K562 (cell line): ENCODE measurements around the gene RAB26. TPM values are rescaled to one million over a fixed set of nuclear protein-coding genes. Genes with fewer than 3 reads are reported as not detected.

Experiments used
- ATAC-seq: fragments of 200-7000 bp; cut with Tn5 transposase; 3 replicates; pipeline ENCODE4 v1.9.1; 2020; ENCODE audit warnings: moderate library complexity
- BruUV-seq: library from RNA; stranded (reverse); fragments of 400-500 nt; replicated peaks from 2 replicates; lab custom pipeline; 2021; lab: Mats Ljungman, UMichigan
- CTCF ChIA-PET: fragments of 300-600 bp; formaldehyde crosslinking; extraction: SDS; loops from one replicate; lab custom pipeline; 2021; ENCODE audit warnings: low intra/inter-chr PET ratio; lab: Yijun Ruan, JAX
- POLR2A ChIA-PET: fragments of 300-600, 350-650 bp; sonication (Branson Sonifier 250); formaldehyde crosslinking; extraction: SDS; loops from one replicate; lab custom pipeline; 2021; ENCODE audit warnings: antibody characterized with exemption, inconsistent platforms; lab: Yijun Ruan, JAX
- DNase-seq, 4 experiments: peaks; one replicate each; pipeline versions ENCODE4 v3.0.0 to v3.0.0-alpha.2; 2011 to 2018; ENCODE audit warnings: low spot score in 3 of 4, mixed read lengths in 3 of 4; ENCODE audit errors: extremely low read depth in 1 of 4
- FAIRE-seq: peaks from 2 replicates; lab custom pipeline; 2011; peaks lifted over from hg19 to GRCh38; lab: Jason Lieb, UNC
- H2AFZ ChIP-seq: 2 replicates; pipeline ENCODE4 v1.6.0; 2011; ENCODE audit warnings: low read depth, low read length, control low read depth, inconsistent platforms
- H3K27ac ChIP-seq: fragments of 200-600 bp; 3 replicates; pipeline ENCODE4 v1.8.0; 2011; ENCODE audit warnings: low read depth, mild to moderate bottlenecking, control low read depth, inconsistent platforms, low read length, moderate library complexity, mixed read lengths; ENCODE audit errors: extremely low read depth
- H3K27me3 ChIP-seq, 2 experiments: fragments of 300-600 bp in 1 of 2; 2 replicates in 1 of 2; 3 replicates in 1 of 2; pipeline versions ENCODE4 v1.6.0 to v1.8.0; 2011; ENCODE audit warnings: inconsistent platforms in 2 of 2, low read length in 2 of 2, mild to moderate bottlenecking in 1 of 2, mixed read lengths in 1 of 2, moderate library complexity in 1 of 2; ENCODE audit not compliant: control insufficient read depth in 2 of 2, insufficient read depth in 2 of 2
- H3K36me3 ChIP-seq: fragments of 300-600 bp; 3 replicates; pipeline ENCODE4 v1.8.0; 2011; ENCODE audit warnings: mild to moderate bottlenecking, low read length, inconsistent platforms; ENCODE audit not compliant: control insufficient read depth, insufficient read depth
- H3K4me1 ChIP-seq, 2 experiments: fragments of 200-600 bp in 1 of 2; replicated peaks in 1 of 2; 2 replicates in 1 of 2; 3 replicates in 1 of 2; pipeline versions ENCODE4 v1.5.1 to v1.8.0; 2011; ENCODE audit warnings: inconsistent platforms in 2 of 2, low read length in 2 of 2, mild to moderate bottlenecking in 1 of 2, mixed read lengths in 1 of 2, moderate library complexity in 1 of 2; ENCODE audit not compliant: control insufficient read depth in 2 of 2, insufficient read depth in 2 of 2
- H3K4me2 ChIP-seq: 2 replicates; pipeline ENCODE4 v1.6.1; 2011; ENCODE audit warnings: low read length, control low read depth, inconsistent platforms, mixed read lengths; ENCODE audit not compliant: insufficient read depth
- H3K4me3 ChIP-seq: fragments of 200-600 bp; sonication (generic), shearing (Covaris generic); 2 replicates; pipeline ENCODE4 v1.5.1; 2016; ENCODE audit warnings: control low read depth, inconsistent platforms
- H3K79me2 ChIP-seq: fragments of 200-600 bp; 3 replicates; pipeline ENCODE4 v1.8.0; 2011; ENCODE audit warnings: low read length, inconsistent platforms; ENCODE audit not compliant: control insufficient read depth, insufficient read depth
- H3K9ac ChIP-seq, 2 experiments: 2 replicates each; pipeline versions ENCODE4 v1.6.0 to v1.6.1; 2011; ENCODE audit warnings: low read depth in 2 of 2, low read length in 2 of 2, control low read depth in 1 of 2, inconsistent platforms in 1 of 2, mild to moderate bottlenecking in 1 of 2, mixed read lengths in 1 of 2; ENCODE audit not compliant: insufficient read depth in 1 of 2
- H3K9me1 ChIP-seq: one replicate; pipeline ENCODE4 v1.6.0; 2011; ENCODE audit warnings: inconsistent platforms, mild to moderate bottlenecking, low read length, moderate library complexity; ENCODE audit not compliant: control insufficient read depth, insufficient read depth
- H3K9me3 ChIP-seq: replicated peaks from 2 replicates; pipeline ENCODE4 v1.5.1; 2011; ENCODE audit warnings: low read depth, low read length, inconsistent platforms; ENCODE audit not compliant: control insufficient read depth, insufficient read depth
- H4K20me1 ChIP-seq: replicated peaks from 2 replicates; pipeline ENCODE4 v1.6.1; 2011; ENCODE audit warnings: low read length, inconsistent platforms, mixed read lengths; ENCODE audit not compliant: control insufficient read depth, insufficient read depth
- CREB3L1 ChIP-seq: fragments of 450-650 bp; IDR thresholded peaks from 2 replicates; pipeline ENCODE4 v1.6.1; 2014; ENCODE audit warnings: low read depth, mild to moderate bottlenecking, moderate library complexity, borderline replicate concordance
- ETV5 ChIP-seq: sonication (generic); formaldehyde crosslinking; IDR thresholded peaks from 2 replicates; pipeline ENCODE4 v1.4.0; 2020; ENCODE audit warnings: low read depth, mild to moderate bottlenecking, missing genetic modification reagents
- IRF1 ChIP-seq: sonication (generic); formaldehyde crosslinking; IDR thresholded peaks from 2 replicates; pipeline ENCODE4 v1.8.0; 2022; ENCODE audit warnings: missing genetic modification reagents, mild to moderate bottlenecking, borderline replicate concordance
- MAX ChIP-seq: sonication (generic); formaldehyde crosslinking; IDR thresholded peaks from 2 replicates; pipeline ENCODE4 v1.9.0; 2022; ENCODE audit warnings: mild to moderate bottlenecking, missing genetic modification reagents
- MEIS2 ChIP-seq: fragments of 450-650 bp; IDR thresholded peaks from 2 replicates; pipeline ENCODE4 v1.6.1; 2014; ENCODE audit warnings: mild to moderate bottlenecking; ENCODE audit not compliant: partially characterized antibody
- MITF ChIP-seq: IDR thresholded peaks from 2 replicates; pipeline ENCODE4 v1.6.1; 2014; ENCODE audit warnings: antibody characterized with exemption
- NR4A1 ChIP-seq, 2 experiments: fragments of 250-450 bp in 1 of 2; fragments of 450-650 bp in 1 of 2; sonication (Bioruptor Pico) in 1 of 2; IDR thresholded peaks; 2 replicates each; pipeline versions ENCODE4 v1.4.0 to v1.6.1; 2016 to 2020; ENCODE audit warnings: mild to moderate bottlenecking in 2 of 2, missing compliant biosample characterization in 1 of 2, missing genetic modification characterization in 1 of 2, moderate library complexity in 1 of 2
- PKNOX1 ChIP-seq: fragments of 450-650 bp; IDR thresholded peaks from 2 replicates; pipeline ENCODE4 v1.6.1; 2016
- PYGO2 ChIP-seq: fragments of 450-650 bp; IDR thresholded peaks from 2 replicates; pipeline ENCODE4 v1.6.1; 2016; ENCODE audit warnings: mild to moderate bottlenecking, missing genetic modification characterization, moderate library complexity, missing compliant biosample characterization
- SPI1 ChIP-seq: IDR thresholded peaks from 2 replicates; pipeline ENCODE4 v1.6.1; 2011; ENCODE audit warnings: low read depth, low read length, control low read depth, borderline replicate concordance
- SUPT5H ChIP-seq: fragments of 450-650 bp; IDR thresholded peaks from 2 replicates; pipeline ENCODE4 v1.6.1; 2016
- ZNF583 ChIP-seq: fragments of 250-450 bp; sonication (Bioruptor Pico); IDR thresholded peaks from 2 replicates; pipeline ENCODE4 v1.4.0; 2020
- WGBS: fragments of 100-300 bp; shearing (Covaris generic); methylation state at CpG from one replicate; pipeline ENCODE4 v1.1.6; 2016; ENCODE audit warnings: low coverage, mixed read lengths; ENCODE audit not compliant: insufficient coverage; ENCODE audit errors: missing lambda C conversion rate; 5-methylcytosine and 5-hydroxymethylcytosine counted together
- in situ Hi-C: fragments of 300-500 bp; cut with MboI; formaldehyde crosslinking; loops from 4 replicates; pipeline ENCODE4 v1.15.0; 2018; ENCODE audit warnings: inconsistent platforms, mixed read lengths
- intact Hi-C: fragments of 100-400 bp; cut with micrococcal nuclease; formaldehyde crosslinking; loops from 2 replicates; pipeline ENCODE4 v1.14.2; 2022
- polyA plus RNA-seq, 8 experiments: library from polyadenylated mRNA; depleted of rRNA in 4 of 8; stranded (reverse) in 5 of 8; unstranded in 3 of 8; fragments of >200 nt; fragmentation: Nextera tagmentation in 2 of 8; fragmentation: Illumina TruSeq in 1 of 8; extraction: Ambion mirVana in 2 of 8; extraction: Trizol in 1 of 8; gene quantifications; 2 replicates each; pipeline versions ENCODE4 v1.2.1 to v1.2.3, GENCODE V29; 2011 to 2014; ENCODE audit warnings: inconsistent platforms in 1 of 8, missing spikeins in 1 of 8
- total RNA-seq, 7 experiments: library from RNA; depleted of rRNA in 6 of 7; stranded (reverse); fragments of >200 nt in 6 of 7; fragmentation: Illumina TruSeq in 2 of 7; extraction: Trizol in 2 of 7; gene quantifications; 2 replicates each; pipeline versions ENCODE4 v1.2.1 to v1.2.3, GENCODE V29; 2011 to 2021; ENCODE audit warnings: low replicate concordance in 1 of 7

Gene RAB26
- total and polyA plus RNA-seq, 9 of the 15 experiments (the other 6 are each of a cell fraction or from before 2014, with no cell fraction given): 0.25 to 6.1 (median 2.1) TPM

GRCh38 chr16:2142942-2143877 lies 5.2 kb upstream of the RAB26 start:
- in situ Hi-C loops (loop anchor here (5.0 to 10.0 kb wide), 2 partner anchors 58 to 121 kb away; no protein-coding TSS in a partner anchor), intact Hi-C loops (no loop called here)
- FAIRE-seq (peak; percentile 82), ATAC-seq (peak; percentile 65), DNase-seq (peak; percentile 38 to 53 (median 46))
- Histone ChIP-seq H3K4me3 (no peak overlapping the region), H3K9me1 (no peaks in the 10 kb centered on the region), H3K4me1 (peaks cover 7 to 33% of the 10 kb centered on the region in 2 experiments; a peak in 4 of 5 replicates), H2AFZ (peak overlapping the region; percentile 77), H3K9ac (peak overlapping the region in 1 of 2 experiments; percentile 88; a peak in 2 of 4 replicates), H3K27ac (no peak overlapping the region; the same call in 2 of the 3 replicates), H3K27me3 (no peaks in the 10 kb centered on the region), H3K4me2 (peak overlapping the region; percentile 32; the same call in 1 of the 2 replicates), H4K20me1 (no peaks in the 10 kb centered on the region), H3K79me2 (no peaks in the 10 kb centered on the region), H3K9me3 (no peaks in the 10 kb centered on the region), H3K36me3 (no peaks in the 10 kb centered on the region)
- ChIA-PET CTCF (no interaction called here), POLR2A (interaction anchor here (0.5 to 5.3 kb wide), 5 partner anchors 10 to 610 kb away, joined by 3 to 77 read pairs (median 8); partner anchors contain the start of genes RPS2 and TRAF7)
- 25% methylated on average over 29 of the region's 31 CpGs for WGBS
- no TSS peak for BruUV-seq
- TF ChIP-seq ZNF583: no peak
- no peak for TF ChIP-seq PYGO2 (tag)
- TF ChIP-seq MEIS2: no peak
- no peak for TF ChIP-seq CREB3L1
- TF ChIP-seq PKNOX1: peak; percentile 58
- TF ChIP-seq NR4A1 (CRISPR knock-in tag; IDR thresholded peaks at IDR 0.05): no peak
- TF ChIP-seq NR4A1 (tag; IDR thresholded peaks at IDR 0.05): no peak
- TF ChIP-seq IRF1 (CRISPR knock-in tag): no peak
- TF ChIP-seq MITF: no peak
- peak; percentile 24; the same call in 1 of the 2 replicates for TF ChIP-seq SPI1
- TF ChIP-seq MAX (CRISPR knock-in tag): peak; percentile 77
- no peak for TF ChIP-seq ETV5 (CRISPR knock-in tag)
- no peak for TF ChIP-seq SUPT5H
